Osteoblast (primary cell): ENCODE measurements around the gene MMP2. TPM values are rescaled to one million over a fixed set of nuclear protein-coding genes. Genes with fewer than 3 reads are reported as not detected.

Source experiments
- DNase-seq: peaks from one replicate; pipeline ENCODE4 v3.0.0; 2011; ENCODE audit warnings: low spot score, mixed read lengths; ENCODE audit not compliant: insufficient read length; ENCODE audit errors: missing footprints
- H2AFZ ChIP-seq: 2 replicates; pipeline ENCODE4 v1.6.0; 2011; ENCODE audit warnings: mild to moderate bottlenecking, low read length
- H3K27ac ChIP-seq: 2 replicates; pipeline ENCODE4 v1.5.1; 2011; ENCODE audit warnings: mild to moderate bottlenecking, low read depth, low read length, moderate library complexity
- H3K27me3 ChIP-seq: 2 replicates; pipeline ENCODE4 v1.6.0; 2012; ENCODE audit warnings: mild to moderate bottlenecking, control low read depth, inconsistent platforms, low read length, moderate library complexity; ENCODE audit not compliant: insufficient read depth
- H3K36me3 ChIP-seq: 2 replicates; pipeline ENCODE4 v1.5.1; 2011; ENCODE audit warnings: mild to moderate bottlenecking, low read length, control low read depth, moderate library complexity; ENCODE audit not compliant: insufficient read depth
- H3K4me1 ChIP-seq: 2 replicates; pipeline ENCODE4 v1.5.1; 2011; ENCODE audit warnings: mild to moderate bottlenecking, low read length, control low read depth, moderate library complexity; ENCODE audit not compliant: insufficient read depth
- H3K4me2 ChIP-seq: 2 replicates; pipeline ENCODE4 v1.6.0; 2011; ENCODE audit warnings: mild to moderate bottlenecking, low read length; ENCODE audit not compliant: insufficient read depth
- H3K4me3 ChIP-seq: fragments of 200-600 bp; sonication (generic); 3 replicates; pipeline ENCODE4 v1.5.1; 2012; ENCODE audit warnings: mild to moderate bottlenecking, low read length, inconsistent platforms; ENCODE audit not compliant: insufficient read depth
- H3K79me2 ChIP-seq: 2 replicates; pipeline ENCODE4 v1.6.0; 2012; ENCODE audit warnings: mild to moderate bottlenecking, low read length, control low read depth, inconsistent platforms; ENCODE audit not compliant: insufficient read depth
- H3K9me3 ChIP-seq: 2 replicates; pipeline ENCODE4 v1.5.1; 2011; ENCODE audit warnings: low read depth, low read length, control low read depth
- H4K20me1 ChIP-seq: 2 replicates; pipeline ENCODE4 v1.6.0; 2012; ENCODE audit warnings: mild to moderate bottlenecking, low read length, control low read depth; ENCODE audit not compliant: insufficient read depth
- total RNA-seq: library from RNA; depleted of rRNA; stranded (reverse); fragments of >200 nt; gene quantifications from 2 replicates; pipeline ENCODE4 v1.2.3, GENCODE V29; 2012
- TF ChIP-seq, protein P1 (sequence below): IDR thresholded peaks from 2 replicates; pipeline ENCODE4 v1.5.1; 2011; ENCODE audit warnings: mild to moderate bottlenecking, low read depth, low read length, moderate library complexity; ENCODE audit errors: extremely low read depth

MMP2 gene
- total RNA-seq, 1 donor, result 2,094 TPM

DNA sequence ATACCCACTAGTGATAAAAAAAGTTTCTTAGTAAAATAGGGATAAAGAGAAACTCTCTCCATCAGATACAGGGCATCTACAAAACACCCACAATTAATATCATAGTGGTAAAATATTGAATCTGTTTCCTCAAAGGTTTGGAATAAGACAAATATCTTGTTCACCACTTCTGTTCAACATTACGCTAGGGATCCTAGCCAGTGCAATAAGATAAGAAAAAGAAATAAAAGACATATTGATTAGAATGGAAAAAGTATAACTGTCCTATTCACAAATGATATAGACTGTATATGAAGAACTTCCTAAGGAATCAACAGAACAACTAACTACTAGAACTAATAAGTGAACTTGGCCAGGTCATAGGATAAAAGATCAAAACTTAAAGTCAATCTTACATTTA is 42.8 kb downstream of the MMP2 start:
- Histone ChIP-seq H3K27me3 (no peaks in the 10 kb centered on the region), H3K4me3 (no peak overlapping the region)
- DNase-seq, result no peak

DNA sequence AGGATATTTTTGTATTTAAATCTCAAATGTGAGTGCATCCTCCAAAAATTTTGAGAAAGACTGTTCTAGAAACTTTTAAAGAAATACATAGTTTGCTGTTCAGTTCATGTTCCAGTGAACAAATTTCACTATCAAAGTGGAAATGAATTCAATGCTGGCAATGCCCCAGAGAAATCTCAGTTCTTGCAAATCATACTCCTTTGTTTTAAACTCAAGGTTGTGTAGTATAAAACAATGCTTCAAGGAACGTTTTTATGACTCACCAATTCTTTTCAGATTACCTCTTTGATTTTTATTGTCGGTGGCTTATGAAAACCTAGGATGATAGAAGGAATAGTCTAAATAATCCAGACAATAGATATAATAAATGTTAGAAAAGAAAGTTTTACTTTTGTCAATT is 47.4 kb downstream of the MMP2 start:
- no peaks in the 10 kb centered on the region for H3K79me2 ChIP-seq
- H3K4me2 ChIP-seq, result no peak overlapping the region
- no peaks in the 10 kb centered on the region for H3K27me3 ChIP-seq
- H4K20me1 ChIP-seq, result no peaks in the 10 kb centered on the region
- H3K4me1 ChIP-seq, result no peaks in the 10 kb centered on the region
- H3K36me3 ChIP-seq, result peaks cover 14% of the 10 kb centered on the region
- DNase-seq, result no peak
- no peaks in the 10 kb centered on the region for H3K9me3 ChIP-seq
- TF ChIP-seq, protein P1, sequence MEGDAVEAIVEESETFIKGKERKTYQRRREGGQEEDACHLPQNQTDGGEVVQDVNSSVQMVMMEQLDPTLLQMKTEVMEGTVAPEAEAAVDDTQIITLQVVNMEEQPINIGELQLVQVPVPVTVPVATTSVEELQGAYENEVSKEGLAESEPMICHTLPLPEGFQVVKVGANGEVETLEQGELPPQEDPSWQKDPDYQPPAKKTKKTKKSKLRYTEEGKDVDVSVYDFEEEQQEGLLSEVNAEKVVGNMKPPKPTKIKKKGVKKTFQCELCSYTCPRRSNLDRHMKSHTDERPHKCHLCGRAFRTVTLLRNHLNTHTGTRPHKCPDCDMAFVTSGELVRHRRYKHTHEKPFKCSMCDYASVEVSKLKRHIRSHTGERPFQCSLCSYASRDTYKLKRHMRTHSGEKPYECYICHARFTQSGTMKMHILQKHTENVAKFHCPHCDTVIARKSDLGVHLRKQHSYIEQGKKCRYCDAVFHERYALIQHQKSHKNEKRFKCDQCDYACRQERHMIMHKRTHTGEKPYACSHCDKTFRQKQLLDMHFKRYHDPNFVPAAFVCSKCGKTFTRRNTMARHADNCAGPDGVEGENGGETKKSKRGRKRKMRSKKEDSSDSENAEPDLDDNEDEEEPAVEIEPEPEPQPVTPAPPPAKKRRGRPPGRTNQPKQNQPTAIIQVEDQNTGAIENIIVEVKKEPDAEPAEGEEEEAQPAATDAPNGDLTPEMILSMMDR, result no peak
- H3K27ac ChIP-seq, result no peak overlapping the region
- H3K4me3 ChIP-seq, result no peak overlapping the region
- no peak overlapping the region for H2AFZ ChIP-seq

More for the DNA sequence above, 42.8 kb downstream of the MMP2 start:
- Histone ChIP-seq H3K4me2 (no peak overlapping the region), H3K9me3 (no peaks in the 10 kb centered on the region), H3K4me1 (no peaks in the 10 kb centered on the region), H2AFZ (no peak overlapping the region), H4K20me1 (no peaks in the 10 kb centered on the region), H3K27ac (no peak overlapping the region), H3K79me2 (no peaks in the 10 kb centered on the region), H3K36me3 (no peaks in the 10 kb centered on the region)
- TF ChIP-seq, protein P1, result no peak

DNA sequence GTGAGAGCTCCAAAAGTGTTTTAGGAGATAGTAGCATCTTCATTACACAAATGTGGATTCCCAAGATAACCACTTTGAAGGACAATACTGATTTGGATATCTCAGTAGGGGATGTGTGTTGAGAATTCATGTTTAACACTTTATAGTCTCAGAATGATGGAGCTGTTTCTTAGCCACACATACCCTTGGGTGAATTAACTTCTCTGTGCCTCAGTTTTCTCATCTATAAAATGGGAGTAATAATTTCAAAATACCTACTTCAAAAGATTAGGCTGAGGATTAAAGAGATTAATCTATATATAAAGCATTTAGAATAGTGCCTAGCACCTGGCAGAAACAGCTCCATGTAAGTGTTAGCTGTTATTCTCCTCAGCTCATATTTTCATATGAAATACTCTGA is 48.9 kb downstream of the MMP2 start:
- no peaks in the 10 kb centered on the region for H3K9me3 ChIP-seq
- peaks cover 17% of the 10 kb centered on the region for H3K36me3 ChIP-seq
- H4K20me1 ChIP-seq, result no peaks in the 10 kb centered on the region
- H3K27me3 ChIP-seq, result no peaks in the 10 kb centered on the region
- H3K4me2 ChIP-seq, result no peak overlapping the region
- no peaks in the 10 kb centered on the region for H3K4me1 ChIP-seq
- TF ChIP-seq, protein P1, result no peak
- H3K4me3 ChIP-seq, result no peak overlapping the region
- H3K27ac ChIP-seq, result no peak overlapping the region
- H2AFZ ChIP-seq, result no peak overlapping the region
- DNase-seq, result no peak
- H3K79me2 ChIP-seq, result no peaks in the 10 kb centered on the region

DNA sequence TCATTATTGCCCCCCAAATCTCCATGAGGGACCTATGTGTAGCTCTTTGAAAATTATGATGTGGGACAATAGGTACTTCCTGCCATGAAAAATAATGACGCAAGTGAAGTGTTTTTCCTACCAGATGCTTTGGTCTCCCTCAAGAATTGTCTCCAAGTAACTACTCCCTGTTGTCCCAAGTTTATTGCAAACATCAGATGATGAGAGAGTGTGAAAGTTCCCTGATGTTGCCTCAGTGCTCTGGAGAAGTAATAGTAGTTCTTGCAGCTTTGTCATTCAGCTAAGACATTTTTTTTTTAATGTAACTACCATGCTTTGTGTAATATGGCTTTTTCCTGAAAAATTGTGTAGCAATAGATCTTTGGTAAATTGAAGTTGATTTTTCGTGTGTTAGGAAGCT is 50.0 kb downstream of the MMP2 start:
- DNase-seq, result no peak
- Histone ChIP-seq H3K36me3 (peaks cover 21% of the 10 kb centered on the region), H2AFZ (no peak overlapping the region), H4K20me1 (no peaks in the 10 kb centered on the region), H3K4me2 (no peak overlapping the region), H3K4me3 (no peak overlapping the region), H3K79me2 (no peaks in the 10 kb centered on the region), H3K9me3 (no peaks in the 10 kb centered on the region), H3K4me1 (no peaks in the 10 kb centered on the region), H3K27me3 (no peaks in the 10 kb centered on the region), H3K27ac (peak overlapping the region; percentile 40)
- TF ChIP-seq, protein P1, result no peak
